ENCODE measurements around the gene TBC1D3B.
"Not testable (repeated sequence)": the region's sequence is repeated elsewhere in the genome, so short reads cannot be mapped to it uniquely, and the experiment has no call there.

TBC1D3B gene

DNA sequence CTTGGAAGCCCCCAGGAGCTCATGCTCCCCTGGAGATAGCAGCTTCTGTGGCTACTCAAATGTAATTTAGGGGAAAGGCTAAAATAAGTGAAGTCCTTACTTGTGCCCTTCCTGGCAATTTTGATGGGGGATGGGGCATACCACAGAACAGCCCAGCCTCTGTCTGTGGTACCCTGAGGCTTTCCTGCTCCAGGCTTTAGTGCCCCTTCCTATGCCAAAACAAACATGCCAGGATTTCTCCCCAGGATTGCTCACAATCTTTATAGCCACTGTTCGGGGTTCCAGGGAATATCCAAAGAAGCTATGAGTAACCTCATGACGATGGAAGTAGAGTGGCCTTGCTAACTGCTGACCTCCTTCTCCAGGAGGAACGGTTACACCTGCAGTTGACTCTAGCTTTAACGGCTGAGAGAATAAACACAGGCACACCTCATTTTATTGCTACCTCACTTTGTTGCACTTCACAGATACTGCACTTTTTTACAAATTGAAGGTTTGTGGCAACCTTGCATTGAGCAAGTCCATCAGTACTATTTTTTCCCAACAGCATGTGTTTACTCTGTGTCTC is 47.9 kb downstream of the TBC1D3B start:
- ATAC-seq (replicated peaks) (no peak), DNase-seq (no peak)
- H3K4me3 Mint-ChIP-seq, result peak overlapping the region in 1 of 2 donors; percentile 69
- peaks cover 42 to 74% of the 10 kb centered on the region in 2 donors for H3K4me1 Mint-ChIP-seq (ENCODE audit: low read depth in 2 of 2)
- H3K27ac Mint-ChIP-seq, result peak overlapping the region; percentile 91 to 94
- H3K9me3 Mint-ChIP-seq, result peaks cover 0 to 4% of the 10 kb centered on the region in 2 donors
- peaks cover 13% of the 10 kb centered on the region for H3K36me3 Mint-ChIP-seq (ENCODE audit: insufficient read depth)
- no peaks in the 10 kb centered on the region for H3K27me3 Mint-ChIP-seq

DNA sequence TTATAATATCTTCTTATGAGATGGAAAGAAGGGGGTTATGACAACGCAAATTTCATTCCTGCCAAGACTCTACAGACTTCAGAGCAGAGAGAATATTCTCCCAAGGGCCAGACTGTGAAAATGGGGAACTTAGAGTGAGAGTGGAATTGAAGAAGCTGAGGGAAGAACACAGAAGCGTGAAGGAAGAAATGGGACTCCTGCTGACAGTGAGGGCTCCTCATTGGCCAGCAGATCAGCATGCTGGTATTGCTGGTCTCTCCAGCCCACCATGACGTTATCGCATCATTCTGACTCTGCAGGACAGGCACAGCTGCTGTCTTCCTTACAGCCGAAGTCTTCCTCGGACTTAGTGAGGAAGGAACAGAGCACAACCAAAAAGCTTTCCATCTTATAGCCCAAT is 48.5 kb downstream of the TBC1D3B start:
- DNase-seq, result no peak
- H3K9me3 Mint-ChIP-seq, result peaks cover 0 to 4% of the 10 kb centered on the region in 2 donors
- peak overlapping the region; percentile 59 to 69 for H3K4me3 Mint-ChIP-seq
- peaks cover 42 to 69% of the 10 kb centered on the region in 2 donors for H3K4me1 Mint-ChIP-seq (ENCODE audit: low read depth in 2 of 2)
- ATAC-seq (replicated peaks), result no peak
- H3K27ac Mint-ChIP-seq, result peak overlapping the region; percentile 91 to 94
- no peaks in the 10 kb centered on the region for H3K27me3 Mint-ChIP-seq
- peaks cover 13% of the 10 kb centered on the region for H3K36me3 Mint-ChIP-seq (ENCODE audit: insufficient read depth)

DNA sequence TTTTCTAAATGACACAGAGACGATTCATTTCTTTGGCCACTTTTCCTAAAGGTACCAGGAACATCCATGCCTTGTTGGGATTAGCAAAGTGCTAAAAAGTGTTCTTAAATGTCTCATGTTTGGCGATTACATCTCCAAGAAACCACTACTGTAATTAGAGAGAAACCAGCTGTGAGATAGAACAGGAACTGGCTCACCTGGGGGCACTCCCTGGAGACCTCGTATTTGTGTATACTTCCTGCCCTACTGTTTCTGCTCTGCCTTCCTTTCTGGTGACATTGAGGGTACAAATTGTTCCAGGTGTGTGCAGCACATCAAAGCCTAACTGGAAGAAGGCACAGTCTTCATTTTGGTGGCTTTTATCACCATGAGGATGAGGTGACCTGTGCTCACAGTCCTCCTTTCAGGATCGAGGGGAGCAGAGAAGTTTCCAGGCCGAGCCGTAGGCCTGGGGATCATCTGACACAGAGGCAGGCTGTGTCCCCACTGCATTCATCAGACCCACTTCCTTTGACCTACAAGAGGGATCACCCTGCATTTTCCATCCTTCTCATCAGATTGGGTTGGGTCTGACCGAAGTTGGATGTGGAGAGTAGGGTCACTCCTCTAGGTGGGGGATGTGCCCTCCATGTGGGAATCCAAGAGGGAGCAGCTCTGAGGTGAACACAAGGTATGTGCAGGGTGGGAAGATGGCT is 49.1 kb downstream of the TBC1D3B start:
- Mint-ChIP-seq H3K27ac (peak overlapping the region; percentile 91 to 94), H3K4me3 (peak overlapping the region; percentile 59 to 69), H3K9me3 (peaks cover 0 to 4% of the 10 kb centered on the region in 2 donors), H3K36me3 (ENCODE audit: insufficient read depth) (peaks cover 13% of the 10 kb centered on the region), H3K27me3 (no peaks in the 10 kb centered on the region), H3K4me1 (ENCODE audit: low read depth in 2 of 2) (peaks cover 41 to 72% of the 10 kb centered on the region in 2 donors)
- ATAC-seq (replicated peaks) (peak; percentile 79), DNase-seq (no peak)

DNA sequence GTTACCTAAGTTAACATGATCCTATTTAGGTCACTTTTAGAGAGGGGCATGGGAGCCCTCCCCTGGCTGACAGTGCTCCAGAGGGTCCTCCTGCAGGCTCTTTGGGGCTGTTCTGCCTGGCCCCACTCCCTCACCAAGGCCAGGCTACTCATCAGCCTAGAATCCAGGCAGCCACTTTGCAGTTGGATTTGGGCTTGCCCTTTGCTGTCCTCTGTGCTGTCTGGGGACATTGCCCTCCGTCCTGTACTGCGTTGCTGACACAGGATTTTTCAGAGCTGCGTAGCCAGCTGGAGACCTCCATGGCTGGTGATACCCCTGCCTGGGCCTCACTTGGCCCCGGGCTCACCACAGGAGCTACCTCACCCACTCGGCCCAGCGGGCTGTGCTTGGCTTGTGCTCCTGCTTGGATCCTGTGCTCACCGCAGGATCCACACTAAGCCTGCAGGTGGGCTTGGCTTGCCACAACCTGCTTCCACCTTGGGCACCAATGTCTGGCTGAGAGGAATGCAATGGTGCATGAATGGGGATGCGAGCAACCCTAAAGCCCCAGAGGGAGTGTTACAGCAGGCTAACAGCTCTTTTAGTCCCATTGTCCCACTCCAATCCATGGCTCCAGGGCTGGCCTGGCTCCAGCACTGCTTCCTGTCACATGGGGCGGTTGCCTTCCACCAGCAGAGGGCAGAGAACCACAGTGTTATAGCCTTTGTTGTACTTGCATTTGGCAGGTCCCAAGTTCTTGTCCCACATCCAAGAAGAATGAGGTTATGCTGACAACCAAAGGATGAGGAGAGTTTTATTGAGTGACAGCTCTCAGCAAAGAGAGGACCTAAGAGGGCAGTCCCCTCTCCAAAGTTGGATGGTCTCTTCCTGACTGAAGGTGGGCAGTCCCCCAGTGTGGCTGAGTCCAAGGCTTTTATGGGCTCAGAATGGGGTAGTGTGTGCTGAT is 51.3 kb downstream of the TBC1D3B start:
- H3K4me3 Mint-ChIP-seq, result peak overlapping the region in 1 of 2 donors; percentile 69
- no peak for ATAC-seq (replicated peaks)
- H3K9me3 Mint-ChIP-seq, result peaks cover 0 to 4% of the 10 kb centered on the region in 2 donors
- peaks cover 40 to 78% of the 10 kb centered on the region in 2 donors for H3K4me1 Mint-ChIP-seq (ENCODE audit: low read depth in 2 of 2)
- H3K27me3 Mint-ChIP-seq, result no peaks in the 10 kb centered on the region
- peak overlapping the region; percentile 91 to 94 for H3K27ac Mint-ChIP-seq
- DNase-seq, result no peak
- peaks cover 14% of the 10 kb centered on the region for H3K36me3 Mint-ChIP-seq (ENCODE audit: insufficient read depth)

DNA sequence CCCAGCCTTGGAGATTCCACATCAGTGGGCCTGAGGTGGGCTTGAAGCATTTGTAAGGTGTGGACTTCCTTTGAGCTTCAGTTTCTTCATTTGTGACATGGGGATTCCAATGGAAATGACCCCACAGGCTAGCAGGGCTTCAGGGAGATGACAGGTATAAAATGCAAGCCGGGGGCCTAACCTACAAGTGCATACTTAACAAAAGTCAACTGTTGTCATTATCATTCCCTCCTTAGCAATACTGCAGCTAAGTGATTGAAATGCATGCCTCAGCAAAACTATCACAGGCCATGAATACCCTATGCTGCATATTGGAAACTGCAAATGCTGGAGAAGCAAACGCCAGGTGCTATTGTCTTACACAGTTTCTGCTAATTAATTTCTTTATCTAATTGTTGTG is 53.0 kb downstream of the TBC1D3B start:
- H3K9me3 Mint-ChIP-seq, result peaks cover 0 to 4% of the 10 kb centered on the region in 2 donors
- peaks cover 12% of the 10 kb centered on the region for H3K36me3 Mint-ChIP-seq (ENCODE audit: insufficient read depth)
- peaks cover 41 to 67% of the 10 kb centered on the region in 2 donors for H3K4me1 Mint-ChIP-seq (ENCODE audit: low read depth in 2 of 2)
- ATAC-seq (replicated peaks), result no peak
- no peak for DNase-seq
- H3K27me3 Mint-ChIP-seq, result no peaks in the 10 kb centered on the region
- H3K4me3 Mint-ChIP-seq, result no peak overlapping the region
- H3K27ac Mint-ChIP-seq, result peak overlapping the region in 1 of 2 donors; percentile 25

DNA sequence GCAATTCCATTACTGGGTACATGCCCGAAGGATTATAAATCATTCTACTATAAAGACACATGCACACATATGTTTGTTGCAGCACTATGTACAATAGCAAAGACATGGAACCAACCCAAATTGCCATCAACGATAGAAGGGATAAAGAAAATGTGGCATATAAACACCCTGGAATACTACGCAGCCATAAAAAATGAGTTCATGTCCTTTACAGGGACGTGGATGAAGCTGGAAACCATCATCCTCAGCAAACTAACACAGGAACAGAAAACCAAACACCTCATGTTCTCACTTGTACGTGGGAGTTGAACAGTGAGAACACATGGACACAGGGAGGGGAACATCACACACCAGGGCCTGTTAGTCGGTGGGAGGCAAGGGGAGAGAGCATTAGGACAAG is 55.3 kb downstream of the TBC1D3B start:
- Mint-ChIP-seq H3K4me1 (ENCODE audit: low read depth in 2 of 2) (peaks cover 29 to 58% of the 10 kb centered on the region in 2 donors), H3K27ac (peak overlapping the region in 1 of 2 donors; percentile 20), H3K4me3 (peak overlapping the region in 1 of 2 donors; percentile 78)
- not testable (repeated sequence) for H3K27me3 Mint-ChIP-seq; H3K9me3 Mint-ChIP-seq; H3K36me3 Mint-ChIP-seq (ENCODE audit: insufficient read depth); DNase-seq; ATAC-seq (replicated peaks)

DNA sequence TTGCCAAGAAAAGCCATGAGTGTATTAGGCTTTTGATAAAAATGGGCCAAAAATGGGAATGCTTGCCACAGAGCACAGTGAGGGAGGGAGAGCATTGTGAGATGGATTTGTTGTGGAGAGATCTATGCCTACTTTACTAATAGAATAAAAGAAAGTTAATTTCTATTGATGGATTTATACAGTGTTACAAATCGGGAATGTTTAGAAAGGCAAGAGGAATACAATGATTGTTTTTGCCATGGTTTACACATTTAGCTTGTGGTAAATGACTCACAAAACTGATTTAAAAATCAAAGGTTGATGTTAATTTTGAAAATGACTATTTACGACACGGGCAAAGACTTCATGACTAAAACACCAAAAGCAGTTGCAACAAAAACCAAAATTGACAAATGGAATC is 56.2 kb downstream of the TBC1D3B start:
- no peaks in the 10 kb centered on the region for H3K9me3 Mint-ChIP-seq
- H3K4me3 Mint-ChIP-seq, result peak overlapping the region in 1 of 2 donors; percentile 78
- no peaks in the 10 kb centered on the region for H3K27me3 Mint-ChIP-seq
- H3K27ac Mint-ChIP-seq, result no peak overlapping the region
- peaks cover 26 to 60% of the 10 kb centered on the region in 2 donors for H3K4me1 Mint-ChIP-seq (ENCODE audit: low read depth in 2 of 2)
- ATAC-seq (replicated peaks) (no peak), DNase-seq (no peak)
- peaks cover 8% of the 10 kb centered on the region for H3K36me3 Mint-ChIP-seq (ENCODE audit: insufficient read depth)

DNA sequence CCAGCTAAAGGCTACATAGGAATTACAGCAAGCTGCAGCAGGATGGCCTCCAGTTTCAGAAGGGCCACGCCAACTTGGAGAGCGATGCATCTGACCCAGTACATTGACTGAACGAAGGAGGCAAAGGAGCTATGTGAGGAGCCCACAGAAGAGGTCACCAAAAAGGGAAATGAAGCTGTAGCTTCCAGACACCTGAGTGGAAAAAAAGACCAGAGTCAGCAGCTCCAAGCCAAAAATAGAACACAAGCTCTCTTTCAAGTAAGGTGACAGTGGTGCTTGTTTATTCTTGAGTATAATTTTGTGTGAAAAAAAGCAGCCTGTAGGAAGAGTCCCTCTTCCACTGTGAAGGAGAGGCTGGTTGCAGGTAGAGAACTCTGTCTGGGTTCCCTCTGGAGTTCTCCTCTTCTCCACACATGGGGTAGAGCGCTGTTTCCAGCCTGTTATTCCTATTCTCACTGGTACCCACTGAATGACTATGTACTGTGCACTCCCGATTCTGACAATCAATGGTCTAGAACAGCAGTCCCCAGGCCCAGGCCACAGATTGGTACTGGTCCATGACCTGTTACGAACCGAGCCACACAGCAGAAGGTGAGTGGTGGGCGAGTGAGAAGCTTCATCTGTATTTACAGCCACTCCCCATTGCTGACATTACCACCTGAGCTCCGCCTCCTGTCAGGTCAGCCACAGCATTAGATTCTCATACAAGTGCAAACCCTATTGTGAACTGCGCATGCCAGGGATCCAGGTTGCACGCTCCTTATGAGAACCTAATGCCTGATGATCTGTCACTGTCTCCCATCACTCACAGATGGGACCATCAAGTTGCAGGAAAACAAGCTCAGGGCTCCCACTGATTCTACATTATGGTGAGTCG is 57.7 kb downstream of the TBC1D3B start:
- Mint-ChIP-seq H3K4me3 (peak overlapping the region; percentile 33 to 78), H3K27ac (peak overlapping the region; percentile 66 to 92), H3K36me3 (ENCODE audit: insufficient read depth) (peaks cover 8% of the 10 kb centered on the region), H3K27me3 (no peaks in the 10 kb centered on the region), H3K4me1 (ENCODE audit: low read depth in 2 of 2) (peaks cover 28 to 54% of the 10 kb centered on the region in 2 donors), H3K9me3 (no peaks in the 10 kb centered on the region)
- ATAC-seq (replicated peaks), result no peak
- DNase-seq, result no peak

DNA sequence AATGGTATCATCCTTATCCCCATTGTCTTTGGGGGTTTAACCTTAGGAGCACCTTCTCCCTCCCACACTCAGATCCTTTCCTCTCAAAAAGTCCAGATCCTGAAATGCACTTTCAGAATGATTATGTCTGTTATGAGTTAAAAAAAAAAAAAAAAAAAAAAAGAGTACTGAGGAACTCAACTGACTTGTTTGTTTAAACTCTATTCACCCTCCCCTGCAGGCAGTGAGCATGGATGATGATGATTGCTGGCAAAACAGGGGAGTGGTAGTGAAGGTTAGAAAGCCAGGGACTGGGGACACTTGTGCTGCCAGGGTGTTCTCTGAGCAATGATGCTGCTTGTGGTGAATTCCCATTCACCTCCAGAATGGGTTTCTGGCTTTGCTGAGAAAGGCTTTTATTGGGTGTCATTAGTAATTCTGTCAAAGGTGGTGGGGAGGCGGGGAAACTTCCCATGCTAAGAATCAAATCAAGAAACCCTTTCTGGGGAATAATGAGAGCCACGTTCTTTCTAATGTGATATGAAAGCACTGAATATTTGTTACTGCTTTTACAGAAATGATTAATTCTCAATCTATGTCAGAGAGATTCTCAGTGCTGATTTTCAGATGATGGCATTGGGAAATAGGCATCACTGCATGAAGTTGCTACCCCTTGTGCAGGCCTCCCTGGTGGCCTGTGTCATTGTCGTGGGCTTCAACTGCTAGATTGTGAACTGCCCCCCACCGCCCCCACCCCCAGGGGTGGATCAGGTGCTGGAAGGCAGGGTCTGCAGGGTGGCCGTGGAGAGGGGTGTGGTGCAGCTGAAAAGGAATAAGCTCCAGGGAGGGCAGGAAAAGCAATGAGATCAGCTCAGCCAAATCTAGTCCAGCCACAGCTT is 58.7 kb downstream of the TBC1D3B start:
- ATAC-seq (replicated peaks) (no peak), DNase-seq (no peak)
- peak overlapping the region; percentile 70 to 78 for H3K4me3 Mint-ChIP-seq
- peaks cover 28 to 52% of the 10 kb centered on the region in 2 donors for H3K4me1 Mint-ChIP-seq (ENCODE audit: low read depth in 2 of 2)
- H3K27me3 Mint-ChIP-seq, result no peaks in the 10 kb centered on the region
- peak overlapping the region; percentile 66 to 92 for H3K27ac Mint-ChIP-seq
- H3K9me3 Mint-ChIP-seq, result no peaks in the 10 kb centered on the region
- H3K36me3 Mint-ChIP-seq (ENCODE audit: insufficient read depth), result peaks cover 8% of the 10 kb centered on the region

Measured in effector memory CD8-positive, alpha-beta T cell (primary cell).